HG03442 (cell line): Measurements from ENCODE around the gene NPEPL1.

Experiments used
- ATAC-seq: cut with Tn5 transposase; IDR thresholded peaks from one replicate; pipeline ENCODE4 v1.9.1; 2021; ENCODE audit warnings: mild to moderate bottlenecking, moderate library complexity; ENCODE audit not compliant: unreplicated experiment

Gene NPEPL1

DNA sequence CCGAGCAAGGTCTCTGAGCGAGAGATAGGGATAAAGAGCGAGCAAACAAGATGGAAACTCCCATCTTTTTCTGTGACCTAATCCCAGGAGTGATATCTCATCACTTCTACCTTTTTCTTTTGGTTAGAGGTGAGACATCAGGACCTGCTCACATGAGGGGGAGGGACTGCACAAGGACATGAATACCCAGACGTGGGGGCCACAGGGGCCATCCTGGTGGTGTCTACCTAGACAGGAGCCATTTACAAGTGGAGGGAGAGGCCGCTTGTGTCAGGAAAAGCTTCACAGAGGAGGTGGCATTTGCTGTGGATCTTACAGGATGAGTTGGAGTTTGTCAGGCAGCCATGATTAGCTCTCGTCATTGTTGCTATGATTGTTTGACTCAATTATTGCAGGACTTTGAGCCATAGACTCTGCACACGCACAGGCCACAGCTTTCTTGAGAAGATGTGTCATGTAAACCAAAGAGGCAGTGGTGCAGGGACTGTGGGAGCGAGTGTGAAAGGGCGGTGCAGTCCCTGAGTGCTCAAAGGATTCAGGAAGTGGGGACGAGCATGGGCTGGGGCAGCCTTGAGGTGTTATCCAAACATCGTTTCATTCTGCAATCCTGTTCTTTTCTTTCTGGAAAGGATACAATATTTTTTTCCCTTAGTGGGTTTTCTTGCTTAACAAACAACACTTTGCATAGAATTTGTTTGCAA is 7.7 kb downstream of the NPEPL1 start:
- no peak for ATAC-seq

DNA sequence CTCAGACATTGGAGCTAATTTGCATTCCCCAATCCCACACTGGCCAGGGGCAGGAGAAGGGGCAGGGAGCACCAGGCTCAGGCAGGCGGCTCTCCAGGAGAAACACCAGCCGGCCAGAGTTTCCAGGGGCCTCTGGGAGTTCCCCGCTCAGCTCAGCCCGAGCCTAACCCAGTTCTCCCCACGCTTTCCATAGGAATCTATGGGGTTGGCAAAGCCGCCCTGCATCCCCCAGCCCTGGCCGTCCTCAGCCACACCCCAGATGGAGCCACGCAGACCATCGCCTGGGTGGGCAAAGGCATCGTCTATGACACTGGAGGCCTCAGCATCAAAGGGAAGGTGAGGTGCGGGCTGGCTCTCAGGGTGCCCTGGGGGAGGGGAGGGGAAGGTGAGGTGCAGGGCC is 8.2 kb downstream of the NPEPL1 start:
- ATAC-seq = no peak

DNA sequence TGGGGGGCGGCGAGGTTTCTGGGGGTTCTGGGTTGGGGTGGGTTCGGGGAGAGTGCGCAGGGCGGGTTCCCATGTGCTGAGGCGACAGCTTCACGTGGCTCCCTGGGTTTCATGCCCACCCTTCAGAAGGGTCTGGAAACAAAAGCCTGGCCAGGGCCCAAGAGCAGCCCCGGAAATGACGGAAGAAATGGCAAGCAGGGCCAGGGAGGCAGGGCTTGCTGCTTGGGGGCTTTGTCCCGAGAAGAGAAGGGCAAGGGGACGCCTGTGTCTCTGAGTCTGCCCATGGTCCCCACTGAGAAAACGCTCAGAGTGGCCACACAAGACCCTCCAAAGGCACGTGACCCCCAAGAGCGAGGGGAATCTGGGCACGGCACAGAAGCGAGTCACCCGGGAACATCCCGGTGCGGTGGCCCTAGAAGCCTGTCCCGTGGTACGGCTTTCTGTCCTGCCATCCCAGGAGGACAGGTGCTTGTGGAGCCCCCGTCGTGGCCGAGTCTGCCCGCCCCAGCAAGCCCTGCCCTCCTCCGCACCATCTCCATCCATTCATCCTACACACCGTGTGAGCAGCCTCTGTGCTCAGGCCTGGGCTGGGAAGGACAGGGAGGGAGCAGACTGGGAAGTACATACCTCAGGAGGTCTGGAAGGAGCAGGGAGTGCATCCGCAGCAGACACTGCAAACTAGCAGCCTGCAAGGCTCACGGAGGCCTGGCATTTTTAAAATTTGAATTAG is 9.0 kb downstream of the NPEPL1 start:
- no peak for ATAC-seq

DNA sequence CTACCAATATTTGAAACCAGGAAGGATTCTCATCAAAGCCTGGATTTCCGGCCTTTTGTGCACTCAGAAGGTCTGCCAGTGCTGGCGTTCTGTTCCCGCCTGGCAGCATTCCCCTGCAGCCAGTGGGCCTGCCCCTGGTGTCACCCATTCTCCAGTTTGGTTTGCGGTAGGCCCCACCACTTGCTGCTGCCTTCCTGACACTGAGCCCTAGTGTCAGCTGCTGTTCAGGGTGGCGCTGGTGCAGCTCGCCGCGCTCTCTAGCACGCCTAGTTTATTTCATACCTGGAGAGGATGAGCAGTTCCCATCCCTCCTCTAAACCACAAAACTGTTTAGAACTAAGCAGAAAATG is 9.5 kb downstream of the NPEPL1 start:
- ATAC-seq = no peak

DNA sequence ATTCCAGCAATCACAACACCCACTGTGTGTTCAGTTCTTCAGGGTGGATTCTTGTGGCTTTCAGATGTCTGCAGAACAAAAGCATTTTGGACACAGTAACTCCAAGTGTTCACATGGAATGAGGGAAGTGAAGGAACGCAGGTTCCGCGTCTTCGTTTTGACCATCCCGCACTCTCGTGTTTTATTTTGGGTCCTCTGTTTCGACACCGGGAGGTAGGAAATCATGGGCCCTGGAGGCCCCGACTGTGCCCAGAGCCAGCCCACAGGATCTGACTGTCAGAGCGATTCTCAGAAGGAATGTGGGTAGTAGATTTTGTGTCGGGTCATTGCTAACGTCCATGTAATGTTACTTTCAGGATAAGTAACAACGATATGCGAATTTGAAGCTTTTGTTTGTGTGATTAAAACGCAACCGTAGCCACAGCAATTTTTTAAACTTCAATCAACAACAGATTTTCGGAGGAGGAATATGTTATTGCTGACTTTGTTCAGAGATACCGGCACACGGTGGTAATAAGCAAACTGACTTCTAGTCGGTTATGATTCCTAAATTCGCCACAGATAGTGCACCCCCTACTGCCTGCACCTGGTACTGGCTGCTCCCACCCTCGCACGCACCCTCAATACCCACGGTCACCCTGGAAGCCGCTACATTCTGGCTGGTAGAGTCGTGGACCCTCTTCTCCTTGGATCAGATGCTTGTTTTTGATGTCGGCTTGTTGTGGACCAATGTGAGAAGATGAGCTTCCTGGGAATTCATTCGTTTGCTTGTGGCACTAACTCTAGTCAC is 10.5 kb downstream of the NPEPL1 start:
- ATAC-seq = no peak

DNA sequence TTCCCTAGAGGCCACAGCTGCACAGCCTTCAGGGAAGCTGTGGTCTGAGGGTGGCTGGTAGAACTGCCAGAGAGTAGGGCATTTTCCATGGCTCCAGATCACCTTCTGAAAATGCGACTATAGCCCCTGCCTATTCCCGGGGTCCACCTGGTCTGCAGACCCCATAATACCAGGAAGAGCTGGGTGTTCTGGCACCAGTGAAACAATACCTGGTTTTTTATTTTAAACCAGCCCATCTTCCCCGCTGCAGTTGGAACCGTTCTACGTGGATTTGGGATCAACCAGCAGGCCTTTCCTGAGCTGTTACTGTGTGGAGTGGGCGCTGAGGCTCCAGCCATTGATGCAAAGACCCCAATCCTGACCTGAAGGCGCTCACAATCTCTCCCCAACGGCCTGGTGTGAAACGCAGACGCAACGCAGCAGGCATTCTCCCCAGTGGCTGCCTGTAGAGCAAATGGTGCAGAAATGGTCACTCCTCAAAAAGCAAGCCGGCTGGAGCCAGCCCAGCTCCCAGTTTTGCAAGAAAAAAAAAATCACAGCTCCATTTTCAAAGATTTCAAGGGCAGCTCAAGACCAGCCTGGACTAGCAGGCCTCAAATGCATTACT is 11.3 kb downstream of the NPEPL1 start:
- ATAC-seq = no peak

DNA sequence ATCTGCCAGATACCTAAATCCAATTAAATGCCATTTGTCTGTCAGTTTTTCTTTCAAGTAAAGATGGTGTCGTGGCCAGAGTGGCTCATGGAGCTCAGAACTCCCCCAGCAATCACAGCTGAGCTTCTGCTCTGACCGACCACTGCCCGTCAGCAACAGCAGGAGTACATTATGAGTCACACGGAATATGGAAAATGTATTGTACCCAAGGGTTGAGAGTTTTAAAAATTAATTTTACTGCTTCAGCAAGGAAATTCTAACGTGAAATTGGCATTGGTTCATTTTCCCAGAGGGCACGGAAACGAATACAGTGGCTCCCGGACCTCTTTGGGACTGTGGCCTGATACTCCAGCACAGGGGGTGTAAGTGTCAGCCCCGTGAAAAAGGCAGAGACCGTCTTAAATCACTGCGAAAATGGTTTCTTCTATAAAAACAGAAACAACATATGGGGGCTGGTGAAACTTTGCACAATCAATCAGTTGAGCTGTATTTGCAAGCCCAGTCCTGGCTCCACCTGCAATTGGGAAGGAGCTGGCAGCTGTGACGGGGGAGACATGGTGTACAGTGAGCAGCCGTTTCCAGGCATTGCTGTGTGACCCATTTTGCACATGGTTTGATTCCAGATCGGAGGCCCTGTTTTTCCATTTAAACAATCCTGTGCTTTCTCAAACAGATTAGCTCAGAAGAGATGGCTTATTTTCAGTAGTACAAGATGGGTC is 12.8 kb downstream of the NPEPL1 start:
- ATAC-seq = no peak

DNA sequence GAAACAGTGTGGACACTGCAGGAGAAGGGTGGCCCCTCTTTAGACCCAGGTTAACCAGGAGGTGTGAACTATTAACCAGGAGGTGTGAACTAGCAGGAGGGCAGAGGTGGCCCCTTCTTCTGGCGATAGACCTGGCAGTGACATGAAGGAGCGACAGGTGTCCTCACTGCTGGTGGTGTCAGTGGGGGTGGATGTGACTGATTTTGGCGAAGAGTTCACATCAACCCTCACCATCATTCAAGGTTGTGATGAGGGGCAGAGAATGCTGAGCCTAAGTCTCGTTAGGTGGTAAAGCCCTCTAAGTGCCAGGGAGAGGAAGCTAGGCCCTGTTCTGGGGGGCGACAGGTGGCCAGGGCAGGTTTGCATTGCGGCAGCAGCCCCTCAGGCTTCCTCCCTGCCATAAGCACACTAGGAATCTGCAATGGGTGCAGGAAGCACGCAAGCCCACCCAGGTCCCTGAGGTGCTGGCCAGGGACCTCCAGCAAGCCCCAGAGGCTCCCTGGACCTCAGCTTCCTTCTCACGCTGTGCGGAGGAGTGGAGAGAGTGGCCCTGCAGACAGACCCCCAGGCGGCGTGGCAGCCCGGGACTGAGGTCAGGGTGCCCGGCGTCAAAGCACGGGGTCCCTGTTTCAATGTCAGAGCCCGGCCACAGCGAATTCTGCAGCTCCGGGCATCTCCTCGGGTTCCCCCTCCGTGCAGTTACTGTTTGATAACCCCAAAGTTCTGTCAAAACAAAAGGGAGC is 13.7 kb downstream of the NPEPL1 start:
- no peak for ATAC-seq

DNA sequence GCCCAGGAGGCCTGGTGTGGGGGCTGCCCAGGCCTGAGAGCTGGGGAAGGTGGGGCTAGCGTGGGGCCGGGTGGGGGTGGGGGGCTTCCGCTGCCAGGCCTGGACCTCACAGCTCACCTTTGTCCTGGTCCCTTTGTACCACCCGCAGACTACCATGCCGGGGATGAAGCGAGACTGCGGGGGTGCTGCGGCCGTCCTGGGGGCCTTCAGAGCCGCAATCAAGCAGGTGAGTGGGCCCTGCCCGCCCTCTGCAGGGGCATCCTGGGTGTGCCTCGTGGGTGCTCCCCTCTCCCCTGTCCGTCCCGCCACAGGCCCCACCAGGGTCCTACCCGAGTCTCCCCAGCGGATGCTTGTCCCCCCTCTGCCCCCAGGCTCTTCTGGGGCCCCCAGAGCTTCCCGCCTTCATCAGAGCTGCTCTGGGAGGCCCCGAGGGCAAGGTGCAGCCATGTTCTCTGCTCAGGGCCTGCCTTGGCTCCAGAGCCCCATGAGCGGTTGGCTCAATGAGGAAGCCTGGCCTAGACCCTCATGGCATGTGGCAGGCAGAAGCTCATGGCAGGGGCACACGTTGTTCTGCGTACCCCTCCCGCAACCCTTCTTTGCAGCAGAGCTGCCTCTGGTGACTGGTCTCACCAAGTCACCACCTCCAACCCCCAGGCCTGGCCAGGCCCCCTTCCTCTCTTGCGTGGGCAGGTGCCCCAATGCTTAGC is 14.5 kb downstream of the NPEPL1 start:
- ATAC-seq = no peak

DNA sequence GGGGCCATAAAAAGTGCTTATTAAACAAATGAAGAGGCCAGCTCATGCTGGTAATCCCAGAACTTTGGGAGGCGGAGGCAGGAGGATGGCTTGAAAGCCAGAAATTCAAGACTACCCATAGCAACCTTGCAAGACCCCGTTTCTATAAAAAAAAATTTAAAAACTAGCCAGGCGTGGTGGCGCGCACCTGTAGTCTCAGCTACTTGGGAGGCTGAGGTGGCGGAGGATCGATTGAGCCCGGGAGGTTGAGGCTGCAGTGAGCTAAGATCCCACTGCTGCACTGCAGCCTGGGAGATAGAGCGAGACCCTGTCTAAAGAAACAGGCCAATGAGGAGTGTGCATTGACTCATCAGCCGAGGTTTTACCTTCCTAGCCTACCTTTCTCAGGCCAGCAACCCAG is 15.2 kb downstream of the NPEPL1 start:
- ATAC-seq = no peak

DNA sequence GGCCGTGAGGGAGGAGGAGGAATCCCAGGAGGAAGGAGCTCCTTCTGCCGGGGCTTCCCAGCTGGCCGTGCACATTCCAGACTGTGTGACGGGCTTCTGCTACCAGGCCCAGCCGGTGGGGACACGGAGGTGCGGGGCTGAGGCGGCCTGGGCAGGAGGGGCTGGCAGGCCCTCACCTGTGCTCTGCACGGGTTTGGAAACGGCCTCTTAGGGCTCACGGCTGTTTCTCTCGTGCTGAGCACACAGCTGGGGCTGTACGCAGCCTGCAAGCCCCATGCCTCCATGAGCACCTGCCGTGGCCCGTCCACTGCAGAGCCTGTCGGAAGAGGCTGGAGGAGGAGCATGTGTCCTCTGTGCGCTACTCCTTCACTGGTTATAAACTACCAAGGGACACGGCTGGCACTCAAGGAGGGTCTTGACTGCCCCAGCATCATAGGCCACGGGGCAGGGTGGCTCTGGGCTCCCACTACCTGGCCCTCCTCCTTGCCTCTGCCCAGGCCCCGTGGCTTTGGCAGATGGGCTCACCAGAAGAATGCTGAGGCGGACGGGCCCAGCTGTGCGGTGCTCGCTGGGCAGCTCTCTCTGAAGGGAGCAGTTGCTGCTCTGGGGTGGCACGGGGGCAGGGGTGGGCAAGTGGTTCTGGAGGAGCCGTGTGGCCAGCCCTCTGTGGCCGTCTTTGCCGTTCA is 15.8 kb downstream of the NPEPL1 start:
- no peak for ATAC-seq

DNA sequence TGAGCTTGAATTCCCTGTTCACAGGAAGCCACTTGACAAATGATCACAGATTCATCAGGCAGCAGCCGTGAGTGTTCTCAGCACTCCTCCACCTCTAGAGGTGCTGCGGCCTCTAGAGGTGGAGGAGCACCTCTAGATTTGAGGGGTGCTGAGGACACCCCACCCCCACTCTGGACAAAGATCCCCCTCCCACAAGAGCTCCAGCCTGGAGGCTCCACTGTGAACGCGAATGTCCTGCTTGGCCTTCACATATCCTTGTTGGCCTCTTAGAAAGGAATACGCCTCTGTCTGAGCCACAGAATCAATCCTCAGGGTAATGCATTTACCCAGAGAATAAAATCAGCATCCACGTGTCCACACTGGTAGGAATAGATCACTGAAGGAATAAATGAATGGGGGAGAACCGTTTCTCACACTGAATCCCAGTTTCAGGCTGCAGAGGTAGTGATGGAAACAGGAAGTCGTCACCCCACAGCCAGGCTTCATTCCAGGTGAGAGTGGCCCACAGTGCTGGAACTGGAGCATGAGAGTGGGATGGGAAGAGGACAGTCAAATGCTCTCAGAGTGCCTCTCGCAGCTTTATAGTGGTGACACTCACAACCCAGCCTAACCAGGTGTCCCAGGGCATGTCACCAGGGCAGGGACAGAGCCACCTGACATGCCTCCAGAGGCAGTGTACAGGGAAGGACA is 16.6 kb downstream of the NPEPL1 start:
- ATAC-seq = no peak

DNA sequence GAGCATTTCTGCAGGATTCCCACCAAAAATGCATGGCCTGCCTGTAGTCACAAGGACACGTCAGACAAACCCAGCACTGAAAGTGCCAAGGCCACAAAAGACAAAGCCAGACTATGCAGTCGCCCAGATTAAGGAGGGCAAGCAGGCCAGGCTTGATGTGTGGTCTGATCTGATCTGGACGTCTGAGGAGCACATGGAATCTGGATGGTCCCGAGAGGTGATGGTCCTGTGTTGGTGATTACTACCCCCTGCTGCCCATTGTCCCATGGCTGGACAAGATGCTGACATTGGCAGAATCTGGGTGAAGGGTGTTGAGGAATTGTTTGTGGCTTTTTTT is 17.1 kb downstream of the NPEPL1 start:
- no peak for ATAC-seq

DNA sequence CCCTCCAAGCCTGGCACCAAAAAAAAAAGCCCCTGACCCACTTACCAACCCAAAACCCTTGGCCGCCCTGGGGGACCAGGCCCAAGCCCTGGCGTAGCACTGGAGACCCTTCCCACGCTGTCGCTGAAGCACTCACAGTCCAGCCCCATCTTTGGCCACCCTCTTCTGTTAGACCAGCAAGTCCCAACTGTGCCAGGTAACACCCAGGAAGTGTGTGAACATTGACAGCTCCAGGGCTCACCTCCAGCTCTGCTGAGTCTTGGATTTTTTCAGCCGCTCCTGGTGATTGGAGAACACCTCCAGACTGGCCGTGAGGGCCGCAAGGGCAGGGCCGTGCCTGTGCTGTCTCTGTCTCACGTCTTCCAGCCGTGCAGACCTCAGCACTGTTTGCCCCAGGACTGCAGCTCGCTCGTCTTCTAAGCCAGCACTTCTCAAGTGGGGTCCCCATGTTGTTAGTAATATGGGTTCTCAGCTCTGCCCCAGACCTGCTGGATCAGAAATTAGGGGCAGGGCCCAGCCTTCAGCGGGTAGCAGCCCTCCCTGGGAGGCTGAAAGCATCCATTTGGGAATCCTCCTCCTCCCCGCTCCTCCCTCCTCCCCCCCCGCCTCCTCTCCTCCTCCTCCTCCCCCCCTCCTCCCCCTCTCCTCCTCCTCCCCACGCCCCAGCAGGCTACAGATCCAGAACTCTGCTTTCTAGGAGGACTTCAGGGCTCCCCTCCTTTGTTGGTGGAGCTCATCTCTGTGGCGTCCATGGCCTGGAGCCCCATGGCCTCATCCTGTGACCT is 18.1 kb downstream of the NPEPL1 start:
- ATAC-seq = no peak

DNA sequence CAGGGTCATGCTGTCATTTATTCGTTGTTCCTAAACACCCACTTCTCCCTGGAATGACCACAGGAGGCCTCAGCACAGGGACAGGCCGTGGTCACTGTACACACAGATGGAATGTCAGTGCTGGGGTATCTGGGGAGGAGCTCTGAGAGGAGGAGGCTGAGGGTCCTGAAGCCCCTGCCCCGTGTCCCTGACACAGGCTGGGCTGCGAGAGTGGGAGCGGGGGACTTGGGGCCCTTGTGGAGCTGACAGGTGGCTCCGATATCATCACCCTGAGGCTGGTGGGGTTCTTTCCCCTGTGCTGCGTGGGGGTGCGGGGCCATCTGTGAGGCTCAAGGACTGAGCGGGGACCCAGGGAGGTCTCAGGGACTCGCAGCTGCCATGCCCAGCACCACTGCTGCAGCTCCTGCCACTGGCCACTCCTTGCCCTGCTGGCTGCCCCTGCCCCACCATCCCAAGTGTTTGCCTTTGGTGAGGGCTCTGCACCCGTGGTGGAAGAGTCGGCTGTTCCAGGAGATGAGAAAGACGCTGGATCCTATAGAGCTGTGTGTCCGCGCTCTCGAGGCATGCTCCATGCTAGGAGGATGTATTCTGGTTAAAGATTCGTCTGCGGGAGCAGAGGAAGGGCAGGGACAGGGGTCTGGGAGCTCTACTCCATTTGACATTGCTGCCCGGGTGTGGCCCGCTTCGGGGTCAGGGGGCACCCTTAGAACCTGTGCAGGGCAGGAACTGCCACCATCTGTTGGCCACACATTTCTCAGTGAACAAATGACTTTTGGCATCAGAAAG is 18.9 kb downstream of the NPEPL1 start:
- ATAC-seq = no peak

DNA sequence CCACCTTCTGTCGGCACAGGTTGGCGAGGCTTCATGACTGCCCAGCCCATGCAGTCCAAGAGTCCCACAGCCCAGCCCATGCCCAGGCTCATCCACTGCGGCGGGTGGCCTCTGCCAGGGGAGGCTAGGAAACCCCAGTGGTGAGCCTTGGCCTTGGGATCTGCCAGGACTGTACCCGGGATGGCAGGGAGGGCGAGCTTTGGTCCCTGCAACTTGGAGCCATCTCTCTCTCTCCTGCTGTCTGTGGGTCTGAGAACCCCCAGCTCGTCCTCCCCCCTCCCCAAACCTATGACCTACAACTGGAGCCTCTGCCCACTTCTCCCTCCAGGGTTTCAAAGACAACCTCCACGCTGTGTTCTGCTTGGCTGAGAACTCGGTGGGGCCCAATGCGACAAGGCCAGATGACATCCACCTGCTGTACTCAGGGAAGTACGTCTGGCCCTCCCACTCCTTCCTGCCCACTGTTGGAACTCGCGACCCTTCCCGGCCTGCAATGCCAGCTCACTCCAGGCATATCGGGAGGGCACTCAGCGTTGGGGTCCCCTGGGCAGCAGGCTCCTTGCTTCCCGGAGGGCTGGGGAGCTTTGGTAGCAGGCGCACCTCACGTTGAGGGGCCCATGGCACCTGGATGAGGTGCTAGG is 19.7 kb downstream of the NPEPL1 start:
- ATAC-seq = no peak
